Right hindlimb (tissue), 1 donor: ENCODE data around the gene OR10G3.

Experiments
- DNase-seq: peaks from one replicate; pipeline ENCODE4 v3.0.0-alpha.2; 2018

Gene OR10G3

GRCh38 chr14:21535545-21536417 is 44.1 kb downstream of the OR10G3 start:
- no peak for DNase-seq

- no peak for DNase-seq
These were observed 45.3 kb downstream of the OR10G3 start for GRCh38 chr14:21534576-21534975.

DNA sequence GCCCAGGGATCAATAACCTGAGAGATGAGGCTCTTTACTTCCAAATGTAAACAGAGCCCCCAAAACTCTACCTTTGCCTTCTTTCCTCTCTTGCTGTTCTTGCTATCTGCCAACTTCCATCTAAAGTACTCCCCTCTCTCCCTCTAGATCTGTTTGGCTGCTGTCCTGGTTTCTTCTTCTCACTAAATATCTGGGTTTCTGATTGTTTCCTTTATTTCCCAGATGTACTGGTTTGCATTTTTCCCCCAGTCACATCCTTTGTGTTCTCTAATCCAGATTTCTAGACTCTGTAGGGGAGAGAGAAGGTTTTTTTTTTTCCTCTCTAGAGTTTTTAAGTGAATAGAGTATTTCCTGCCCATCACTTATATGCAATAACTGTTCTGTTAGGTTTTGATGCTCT is 46.6 kb downstream of the OR10G3 start:
- no peak for DNase-seq

- DNase-seq = no peak
These were observed 50.4 kb downstream of the OR10G3 start for GRCh38 chr14:21529515-21529914.

DNA sequence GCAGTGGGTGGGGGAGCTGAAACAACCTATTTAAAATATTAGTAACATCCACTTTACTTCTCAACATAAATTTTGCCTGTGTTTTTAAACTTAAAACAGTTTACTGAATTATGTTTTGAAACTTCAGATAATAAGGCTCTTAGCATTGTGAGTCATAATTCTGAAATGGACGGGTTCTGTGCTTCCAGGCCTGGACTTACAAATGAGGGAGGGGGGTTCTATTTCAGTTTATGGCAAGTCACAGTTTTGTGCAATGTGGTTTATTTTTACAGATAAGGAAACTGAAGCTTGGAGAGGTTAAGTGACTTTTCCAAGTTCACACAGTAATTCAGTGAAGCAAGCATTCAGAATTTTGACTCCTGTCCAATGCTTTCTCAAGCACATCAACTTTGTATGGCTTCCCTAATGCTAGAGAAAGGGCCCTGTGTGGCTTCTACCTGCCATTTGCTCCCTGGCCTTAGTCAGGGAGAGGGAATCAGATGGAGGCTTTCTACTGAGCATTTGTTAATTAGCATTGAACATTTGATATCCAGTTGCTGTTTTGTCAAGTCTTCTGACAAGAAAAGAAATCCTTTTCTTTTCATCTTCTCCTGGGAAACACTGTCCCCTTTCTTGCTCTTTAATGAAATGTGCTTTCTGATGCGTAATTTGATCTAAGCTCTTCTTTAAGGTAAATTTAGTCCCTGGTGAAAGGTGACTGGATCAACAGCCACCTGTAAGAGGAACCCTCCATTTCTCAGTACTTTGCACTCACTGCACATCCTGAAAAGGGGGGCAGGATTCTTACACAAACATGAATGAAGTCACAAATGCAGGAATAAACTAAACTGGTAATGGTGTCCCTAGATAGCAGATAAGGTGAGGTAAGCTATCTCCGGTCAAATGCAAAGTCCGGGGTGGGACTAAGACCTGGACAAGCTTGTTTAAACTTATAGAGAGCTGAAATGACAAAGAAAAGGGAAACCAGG is 51.2 kb downstream of the OR10G3 start:
- no peak for DNase-seq

GRCh38 chr14:21527318-21527679 is 52.6 kb downstream of the OR10G3 start:
- no peak for DNase-seq

- no peak for DNase-seq
These were observed 53.1 kb downstream of the OR10G3 start for GRCh38 chr14:21526672-21527317.

GRCh38 chr14:21525962-21526671 is 53.8 kb downstream of the OR10G3 start, which contains the start of gene SALL2:
TSS of gene SALL2 (minus strand) at chr14:21526346. CDS start at chr14:21526127, 219 bp downstream.
- DNase-seq = peak; percentile 92

DNA sequence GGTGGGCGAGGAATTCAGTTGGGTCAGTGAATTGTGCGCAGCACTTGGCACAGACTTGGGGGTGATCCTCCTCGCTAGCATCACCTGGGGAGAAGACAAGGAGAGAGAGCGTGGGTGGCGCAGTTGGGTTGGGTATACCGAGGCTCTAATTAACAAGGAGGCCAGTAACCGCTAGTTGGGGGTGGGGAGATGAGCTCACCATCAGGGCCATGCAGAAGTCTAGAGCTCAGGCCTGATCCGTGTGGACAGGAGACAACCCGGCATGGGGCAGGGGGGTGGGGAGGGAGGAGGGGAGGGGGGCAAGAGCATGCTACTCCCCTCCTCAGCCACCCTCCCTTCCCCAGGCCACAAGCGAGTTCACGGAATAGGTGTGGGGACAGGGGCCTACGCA is 54.3 kb downstream of the OR10G3 start:
- peak; percentile 47 for DNase-seq

GRCh38 chr14:21524575-21525490 is 55.0 kb downstream of the OR10G3 start:
- no peak for DNase-seq

GRCh38 chr14:21523203-21523602 is 56.7 kb downstream of the OR10G3 start:
- DNase-seq = no peak

DNA sequence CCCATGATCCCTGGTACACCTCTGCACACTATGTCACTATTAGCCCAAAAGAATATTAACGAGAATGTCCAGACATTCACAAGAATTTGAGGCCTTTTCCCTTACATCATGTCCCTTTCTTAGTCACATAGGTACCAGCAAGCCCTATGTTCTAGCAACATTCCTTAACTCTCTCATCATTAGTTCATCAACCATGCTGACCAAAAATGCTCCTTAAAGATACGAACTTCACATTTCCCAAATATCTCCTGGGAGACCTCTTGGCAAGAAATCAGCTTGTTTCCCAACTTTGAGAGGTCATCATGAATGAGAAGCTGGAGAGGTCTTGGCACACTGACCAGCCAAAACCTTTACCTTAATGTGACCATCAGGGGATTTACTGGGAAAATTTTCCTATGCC is 58.4 kb downstream of the OR10G3 start:
- DNase-seq = no peak

GRCh38 chr14:21520767-21521166 is 59.1 kb downstream of the OR10G3 start:
- DNase-seq = no peak

- DNase-seq = no peak
These were observed 61.2 kb downstream of the OR10G3 start for GRCh38 chr14:21518725-21519124.
